A549 (cell line): Measurements from ENCODE around the gene KEL. TPM values are rescaled to one million over a fixed set of nuclear protein-coding genes. Genes with fewer than 3 reads are reported as not detected.

Source experiments
- ATAC-seq, 2 experiments: fragments of 200-7000 bp in 1 of 2; fragments of >200 bp in 1 of 2; cut with Nextera tagmentation in 1 of 2; cut with Tn5 transposase in 1 of 2; 3 replicates each; pipeline versions ENCODE4 v1.8.0 to v1.9.1; 2018 to 2020; ENCODE audit warnings: mild to moderate bottlenecking in 1 of 2, moderate library complexity in 1 of 2
- CTCF ChIA-PET: fragments of 300-600 bp; sonication (Branson Sonifier 250); formaldehyde crosslinking; extraction: SDS; loops from one replicate; lab custom pipeline; 2021; ENCODE audit warnings: antibody characterized with exemption, inconsistent platforms; lab: Yijun Ruan, JAX
- POLR2A ChIA-PET: fragments of 350-600 bp; formaldehyde crosslinking; extraction: SDS; loops from one replicate; lab custom pipeline; 2021; ENCODE audit warnings: antibody characterized with exemption, inconsistent platforms; lab: Yijun Ruan, JAX
- DNase-seq, 2 experiments: peaks; one replicate each; pipeline versions ENCODE4 v3.0.0 to v3.0.0-alpha.2; 2011 to 2016; ENCODE audit warnings: low read depth in 1 of 2, low spot score in 1 of 2
- FAIRE-seq: peaks from 2 replicates; lab custom pipeline; 2011; peaks lifted over from hg19 to GRCh38; lab: Jason Lieb, UNC
- H3K27ac ChIP-seq, 2 experiments: fragments of >200 bp; sonication (Bioruptor Twin); formaldehyde crosslinking; 3 replicates each; pipeline ENCODE4 v1.5.1; 2016 to 2017
- H3K4me1 ChIP-seq: fragments of >200 bp; sonication (Bioruptor Twin); formaldehyde crosslinking; 3 replicates; pipeline ENCODE4 v1.6.1; 2016
- H3K4me2 ChIP-seq: fragments of >200 bp; sonication (Bioruptor Twin); formaldehyde crosslinking; 3 replicates; pipeline ENCODE4 v1.6.1; 2016
- H3K4me3 ChIP-seq: fragments of >200 bp; sonication (Bioruptor Twin); formaldehyde crosslinking; 3 replicates; pipeline ENCODE4 v1.5.1; 2016
- H3K9me3 ChIP-seq: fragments of >200 bp; sonication (Bioruptor Twin); formaldehyde crosslinking; 3 replicates; pipeline ENCODE4 v1.6.1; 2016
- BHLHE40 ChIP-seq: IDR thresholded peaks from 2 replicates; pipeline ENCODE4 v1.6.1; 2012; ENCODE audit warnings: low read depth, low read length, inconsistent platforms
- CBX8 ChIP-seq: fragments of 200-600 bp; sonication (generic); IDR thresholded peaks from 2 replicates; pipeline ENCODE4 v1.6.1; 2016
- CTCF ChIP-seq: fragments of >200 bp; sonication (Bioruptor Twin); formaldehyde crosslinking; IDR thresholded peaks from 3 replicates; pipeline ENCODE4 v1.5.1; 2016
- EHF ChIP-seq: fragments of 250-450 bp; sonication (Bioruptor Pico); IDR thresholded peaks from 2 replicates; pipeline ENCODE4 v1.5.0; 2020; ENCODE audit warnings: mild to moderate bottlenecking
- ELK1 ChIP-seq: fragments of 150-350 bp; IDR thresholded peaks from 2 replicates; pipeline ENCODE4 v1.6.1; 2014; ENCODE audit warnings: low read depth, mild to moderate bottlenecking, low read length
- ESRRA ChIP-seq: fragments of 150-350 bp; IDR thresholded peaks from 2 replicates; pipeline ENCODE4 v1.6.1; 2014; ENCODE audit warnings: mild to moderate bottlenecking, low read length, borderline replicate concordance
- FOSB ChIP-seq: fragments of 250-450 bp; sonication (Bioruptor Pico); IDR thresholded peaks from 2 replicates; pipeline ENCODE4 v1.5.0; 2020; ENCODE audit warnings: mild to moderate bottlenecking, moderate library complexity
- FOSL2 ChIP-seq, 2 experiments: fragments of 450-650 bp in 1 of 2; fragments of >200 bp in 1 of 2; sonication (Bioruptor Twin) in 1 of 2; formaldehyde crosslinking; IDR thresholded peaks; 2 replicates each; pipeline versions ENCODE4 v1.5.0 to v1.6.1; 2016 to 2020; ENCODE audit warnings: mild to moderate bottlenecking in 1 of 2, moderate library complexity in 1 of 2
- HOXB5 ChIP-seq: fragments of 250-450 bp; sonication (Bioruptor Pico); IDR thresholded peaks from 2 replicates; pipeline ENCODE4 v1.5.0; 2020; ENCODE audit warnings: mild to moderate bottlenecking, moderate library complexity
- JUN ChIP-seq, 2 experiments: fragments of >200 bp; sonication (Bioruptor Twin); formaldehyde crosslinking; IDR thresholded peaks; 2 replicates in 1 of 2; 3 replicates in 1 of 2; pipeline ENCODE4 v1.6.1; 2016 to 2017
- JUNB ChIP-seq: fragments of >200 bp; sonication (Bioruptor Twin); formaldehyde crosslinking; IDR thresholded peaks from 2 replicates; pipeline ENCODE4 v1.6.1; 2016
- KDM5A ChIP-seq: fragments of 200-600 bp; sonication (generic); IDR thresholded peaks from 2 replicates; pipeline ENCODE4 v1.6.1; 2016; ENCODE audit warnings: antibody characterized with exemption, mild to moderate bottlenecking
- MAFK ChIP-seq: fragments of 450-650 bp; IDR thresholded peaks from 2 replicates; pipeline ENCODE4 v1.6.1; 2014; ENCODE audit not compliant: partially characterized antibody
- NFE2L2 ChIP-seq: fragments of 150-350 bp; conservative IDR thresholded peaks from 2 replicates; pipeline ENCODE4 v1.6.1; 2014; ENCODE audit warnings: low read length
- NPAS2 ChIP-seq: fragments of 250-450 bp; sonication (Bioruptor Pico); IDR thresholded peaks from 2 replicates; pipeline ENCODE4 v1.8.0; 2022; ENCODE audit warnings: mild to moderate bottlenecking, moderate library complexity, borderline replicate concordance
- NR3C1 ChIP-seq: fragments of >200 bp; sonication (Bioruptor Twin); formaldehyde crosslinking; IDR thresholded peaks from 3 replicates; pipeline ENCODE4 v1.6.1; 2017
- POLR2A ChIP-seq: IDR thresholded peaks from 2 replicates; pipeline ENCODE4 v1.6.1; 2012; ENCODE audit warnings: mild to moderate bottlenecking, low read length
- POLR2AphosphoS2 ChIP-seq: conservative IDR thresholded peaks from 2 replicates; pipeline ENCODE4 v1.6.1; 2012; ENCODE audit warnings: low read length, improper control_type of control experiment, inconsistent platforms
- RCOR1 ChIP-seq: fragments of 150-350 bp; IDR thresholded peaks from 2 replicates; pipeline ENCODE4 v1.6.1; 2014; ENCODE audit warnings: antibody characterized with exemption, low read length, low read depth
- REST ChIP-seq: fragments of 200-600 bp; sonication (generic); IDR thresholded peaks from 2 replicates; pipeline ENCODE4 v1.6.1; 2016; ENCODE audit warnings: antibody characterized with exemption, mild to moderate bottlenecking, moderate library complexity
- RFX5 ChIP-seq: fragments of 450-650 bp; IDR thresholded peaks from 2 replicates; pipeline ENCODE4 v1.7.1; 2014; ENCODE audit warnings: antibody characterized with exemption, mild to moderate bottlenecking, moderate library complexity
- SREBF2 ChIP-seq: fragments of 450-650 bp; IDR thresholded peaks from 2 replicates; pipeline ENCODE4 v1.6.1; 2014; ENCODE audit warnings: mild to moderate bottlenecking, moderate library complexity
- TP53 ChIP-seq: fragments of 250-450 bp; sonication (Bioruptor Pico); IDR thresholded peaks from 2 replicates; pipeline ENCODE4 v1.5.0; 2021; ENCODE audit warnings: mild to moderate bottlenecking, moderate library complexity
- ZC3H11A ChIP-seq: fragments of 450-650 bp; IDR thresholded peaks from 2 replicates; pipeline ENCODE4 v1.6.1; 2014; ENCODE audit warnings: antibody characterized with exemption, mild to moderate bottlenecking
- WGBS: methylation state at CpG from one replicate; pipeline ENCODE4 v1.1.6; 2017; ENCODE audit errors: missing lambda C conversion rate; 5-methylcytosine and 5-hydroxymethylcytosine counted together
- polyA plus RNA-seq, 4 experiments: library from polyadenylated mRNA; depleted of rRNA in 3 of 4; stranded (reverse); fragments of >200 nt; fragmentation: RNase III in 1 of 4; extraction: RNeasy Plus Mini Kit Qiagen cat#74134 plus additional on column Dnase treatment in 1 of 4; gene quantifications; 2 replicates in 3 of 4; 3 replicates in 1 of 4; pipeline ENCODE4 v1.2.3, GENCODE V29; 2011 to 2017
- TF ChIP-seq, protein P1 (sequence below): fragments of 250-450 bp; sonication (Bioruptor Pico); IDR thresholded peaks from 2 replicates; pipeline ENCODE4 v1.5.0; 2020; ENCODE audit warnings: low read depth, mild to moderate bottlenecking, moderate library complexity
- TF ChIP-seq, protein P2 (sequence below): IDR thresholded peaks from 2 replicates; pipeline ENCODE4 v1.6.1; 2012
- TF ChIP-seq, protein P3 (sequence below): fragments of 450-650 bp; IDR thresholded peaks from 2 replicates; pipeline ENCODE4 v1.6.1; 2014; ENCODE audit warnings: antibody characterized with exemption

The KEL gene
- polyA plus RNA-seq, 2 of the 4 experiments (the other 2 are of a cell fraction) = 0.14 TPM; not detected in 1

DNA sequence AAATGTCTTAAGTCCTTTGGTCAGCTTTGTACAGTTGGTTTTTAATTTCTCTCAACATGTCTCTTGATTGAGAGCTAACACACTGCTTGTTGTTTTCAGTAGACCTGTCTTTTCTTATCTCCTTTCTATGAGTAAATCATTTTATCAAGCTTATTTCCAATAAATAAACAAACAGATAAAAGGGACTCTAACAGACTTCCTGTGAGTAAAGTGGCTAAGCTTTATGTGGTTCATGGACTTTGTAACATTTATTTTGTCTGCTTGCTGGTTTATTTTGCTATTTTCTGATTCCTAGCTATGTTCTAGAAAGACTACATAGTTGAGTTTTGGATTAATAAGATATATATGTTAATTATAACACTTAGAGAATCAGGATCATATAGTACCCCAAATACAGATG, 37.6 kb upstream of the KEL start (continued):
- TF ChIP-seq, protein P1, sequence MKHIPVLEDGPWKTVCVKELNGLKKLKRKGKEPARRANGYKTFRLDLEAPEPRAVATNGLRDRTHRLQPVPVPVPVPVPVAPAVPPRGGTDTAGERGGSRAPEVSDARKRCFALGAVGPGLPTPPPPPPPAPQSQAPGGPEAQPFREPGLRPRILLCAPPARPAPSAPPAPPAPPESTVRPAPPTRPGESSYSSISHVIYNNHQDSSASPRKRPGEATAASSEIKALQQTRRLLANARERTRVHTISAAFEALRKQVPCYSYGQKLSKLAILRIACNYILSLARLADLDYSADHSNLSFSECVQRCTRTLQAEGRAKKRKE (CRISPR knock-in tag) = no peak
- TF ChIP-seq JUNB (no peak), REST (no peak), EHF (CRISPR knock-in tag) (no peak), HOXB5 (CRISPR knock-in tag) (no peak)
- TF ChIP-seq, all 56 proteins: peak for 0

DNA sequence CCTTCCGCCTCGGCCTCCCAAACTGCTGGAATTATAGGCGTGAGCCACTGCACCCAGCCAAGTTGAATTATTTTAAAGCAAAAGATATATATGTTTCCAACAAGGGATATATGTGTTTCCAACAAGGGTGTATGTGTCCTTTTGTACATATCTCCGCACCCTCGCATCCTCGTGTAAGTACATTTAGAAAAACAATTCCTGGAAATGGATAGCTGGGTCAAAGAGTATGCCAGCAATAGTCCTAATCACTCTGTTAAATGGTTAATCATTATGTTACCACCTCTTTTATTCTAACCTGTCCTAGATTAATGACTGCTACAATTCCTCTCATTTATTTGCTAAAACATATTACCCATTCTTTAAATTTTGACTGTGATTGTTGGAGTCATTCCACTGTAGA, 36.8 kb upstream of the KEL start:
- TF ChIP-seq ELK1 (no peak), NFE2L2 (no peak), KDM5A (no peak), NR3C1 (no peak), BHLHE40 (no peak), RCOR1 (no peak), FOSB (CRISPR knock-in tag) (no peak), SREBF2 (no peak), POLR2A (no peak), JUN (IDR thresholded peaks at IDR 0.05) (no peak), RFX5 (no peak), CTCF (no peak), MAFK (no peak)
- ChIA-PET CTCF (interaction anchor here (1.1 to 11.7 kb wide), 3 partner anchors 9 to 218 kb away, joined by 4 to 175 read pairs (median 5); no protein-coding TSS in a partner anchor), POLR2A (no interaction called here)
- Histone ChIP-seq H3K27ac (no peak overlapping the region), H3K4me2 (no peak overlapping the region), H3K4me3 (no peak overlapping the region), H3K4me1 (no peaks in the 10 kb centered on the region), H3K9me3 (no peaks in the 10 kb centered on the region)
- 45% methylated on average over 6 of the region's 6 CpGs for WGBS
- FAIRE-seq (no peak), ATAC-seq (no peak), DNase-seq (no peak)

GRCh38 chr7:142997456-142997989, 35.4 kb upstream of the KEL start:
- H3K4me1 ChIP-seq = no peaks in the 10 kb centered on the region
- FAIRE-seq = no peak
- CTCF ChIA-PET = interaction anchor here (1.6 kb wide), 1 partner anchor 217 kb away, joined by 3 read pairs; no protein-coding TSS in a partner anchor
- TF ChIP-seq CBX8 (no peak), NPAS2 (no peak), JUNB (no peak), ZC3H11A (no peak), POLR2AphosphoS2 (no peak), TP53 (CRISPR knock-in tag) (no peak), FOSB (CRISPR knock-in tag) (no peak), ESRRA (no peak), FOSL2 (IDR thresholded peaks at IDR 0.05) (no peak), FOSL2 (CRISPR knock-in tag; IDR thresholded peaks at IDR 0.05) (no peak)
- TF ChIP-seq, protein P1 (CRISPR knock-in tag) = no peak
- TF ChIP-seq, protein P2, sequence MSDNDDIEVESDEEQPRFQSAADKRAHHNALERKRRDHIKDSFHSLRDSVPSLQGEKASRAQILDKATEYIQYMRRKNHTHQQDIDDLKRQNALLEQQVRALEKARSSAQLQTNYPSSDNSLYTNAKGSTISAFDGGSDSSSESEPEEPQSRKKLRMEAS = no peak
- TF ChIP-seq, protein P3, sequence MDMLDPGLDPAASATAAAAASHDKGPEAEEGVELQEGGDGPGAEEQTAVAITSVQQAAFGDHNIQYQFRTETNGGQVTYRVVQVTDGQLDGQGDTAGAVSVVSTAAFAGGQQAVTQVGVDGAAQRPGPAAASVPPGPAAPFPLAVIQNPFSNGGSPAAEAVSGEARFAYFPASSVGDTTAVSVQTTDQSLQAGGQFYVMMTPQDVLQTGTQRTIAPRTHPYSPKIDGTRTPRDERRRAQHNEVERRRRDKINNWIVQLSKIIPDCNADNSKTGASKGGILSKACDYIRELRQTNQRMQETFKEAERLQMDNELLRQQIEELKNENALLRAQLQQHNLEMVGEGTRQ = no peak

More at GRCh38 chr7:142997456-142997989, 35.4 kb upstream of the KEL start:
- DNase-seq = no peak
- Histone ChIP-seq H3K27ac (no peak overlapping the region), H3K9me3 (no peaks in the 10 kb centered on the region), H3K4me2 (no peak overlapping the region), H3K4me3 (no peak overlapping the region)
- 9% methylated on average over 4 of the region's 4 CpGs for WGBS
- POLR2A ChIA-PET = no interaction called here
- ATAC-seq = no peak
